HEK293T (cell line): ENCODE results near the gene CFLAR.

Source experiments
- ARNT ChIP-seq: fragments of 450-650 bp; IDR thresholded peaks from 2 replicates; pipeline ENCODE4 v1.6.1; 2017; ENCODE audit warnings: mild to moderate bottlenecking
- BHLHE40 ChIP-seq: fragments of 450-650 bp; IDR thresholded peaks from 2 replicates; pipeline ENCODE4 v1.6.1; 2016; ENCODE audit warnings: mild to moderate bottlenecking, moderate library complexity, borderline replicate concordance
- ELF4 ChIP-seq: fragments of 450-650 bp; IDR thresholded peaks from 2 replicates; pipeline ENCODE4 v1.6.1; 2017; ENCODE audit warnings: antibody characterized with exemption
- FOXK2 ChIP-seq: fragments of 450-650 bp; IDR thresholded peaks from 2 replicates; pipeline ENCODE4 v1.6.1; 2016; ENCODE audit warnings: mild to moderate bottlenecking
- FOXM1 ChIP-seq: fragments of 450-650 bp; IDR thresholded peaks from 2 replicates; pipeline ENCODE4 v1.6.1; 2017; ENCODE audit warnings: mild to moderate bottlenecking, borderline replicate concordance
- SP1 ChIP-seq: fragments of 450-650 bp; IDR thresholded peaks from 2 replicates; pipeline ENCODE4 v1.6.1; 2017

DNA sequence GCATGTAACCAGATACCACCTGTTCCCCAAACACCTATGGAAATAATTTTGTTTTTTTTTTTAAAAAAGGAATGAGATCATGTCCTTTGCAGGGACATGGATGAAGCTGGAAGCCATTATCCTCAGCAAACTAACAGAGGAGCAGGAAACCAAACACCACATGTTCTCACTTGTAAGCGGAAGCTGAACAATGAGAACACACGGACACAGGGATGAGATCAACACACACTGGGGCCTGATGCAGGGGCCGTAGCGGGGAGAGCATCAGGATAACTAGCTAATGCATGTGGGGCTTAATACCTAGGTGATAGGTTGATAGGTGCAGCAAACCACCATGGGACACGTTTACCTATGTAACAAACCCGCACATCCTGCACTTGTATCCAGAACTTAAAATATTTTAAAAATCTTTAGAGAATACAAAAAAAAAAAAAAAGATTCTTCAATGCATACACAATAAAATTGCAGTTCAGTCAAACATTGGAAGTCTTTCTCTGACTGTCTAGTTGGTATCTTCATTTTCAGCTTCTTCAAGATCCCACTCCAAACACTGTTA lies 55.4 kb downstream of the CFLAR start:
- TF ChIP-seq SP1 (no peak), BHLHE40 (no peak), FOXK2 (no peak), ELF4 (no peak), FOXM1 (no peak), ARNT (no peak)
